PC-3 (cell line): Measurements from ENCODE around the gene ANKS6. TPM values are rescaled to one million over a fixed set of nuclear protein-coding genes. Genes with fewer than 3 reads are reported as not detected.

ENCODE experiments used
- ATAC-seq: fragments of 200-7000 bp; cut with Tn5 transposase; 2 replicates; pipeline ENCODE4 v1.9.1; 2020; ENCODE audit warnings: mild to moderate bottlenecking, moderate library complexity
- BruUV-seq: library from RNA; stranded (reverse); fragments of 400-500 nt; replicated peaks from 2 replicates; lab custom pipeline; 2021; lab: Mats Ljungman, UMichigan
- CTCF ChIA-PET: fragments of 300-600 bp; sonication (Branson Sonifier 250); formaldehyde crosslinking; loops from one replicate; lab custom pipeline; 2022; ENCODE audit warnings: antibody characterized with exemption; lab: Charles Lee
- POLR2A ChIA-PET: fragments of 300-600 bp; sonication (Branson Sonifier 250); formaldehyde crosslinking; loops from one replicate; lab custom pipeline; 2022; ENCODE audit warnings: antibody characterized with exemption; ENCODE audit not compliant: unreplicated experiment; lab: Charles Lee
- DNase-seq: peaks from one replicate; pipeline ENCODE4 v3.0.0-alpha.2; 2015
- H2AFZ ChIP-seq: fragments of 300-600 bp; sonication (generic); 2 replicates; pipeline ENCODE4 v1.6.0; 2016; ENCODE audit warnings: antibody characterized with exemption, low read length
- H3F3A ChIP-seq: fragments of 300-600 bp; sonication (generic); one replicate; pipeline ENCODE4 v1.6.0; 2017; ENCODE audit warnings: antibody characterized with exemption, low read length, control low read depth, mild to moderate bottlenecking; ENCODE audit not compliant: unreplicated experiment
- H3K27ac ChIP-seq: fragments of 300-600 bp; sonication (generic); 2 replicates; pipeline ENCODE4 v1.5.1; 2016; ENCODE audit warnings: mild to moderate bottlenecking, low read length
- H3K27me3 ChIP-seq: fragments of 300-600 bp; sonication (generic); 2 replicates; pipeline ENCODE4 v1.6.1; 2016; ENCODE audit warnings: low read length, mixed read lengths
- H3K36me3 ChIP-seq: fragments of 300-600 bp; sonication (generic); 2 replicates; pipeline ENCODE4 v1.6.1; 2016; ENCODE audit warnings: low read depth, mixed run types, low read length, mixed read lengths
- H3K4me1 ChIP-seq: fragments of 300-600 bp; sonication (generic); 2 replicates; pipeline ENCODE4 v1.5.1; 2016; ENCODE audit warnings: low read length; ENCODE audit not compliant: insufficient read depth
- H3K4me2 ChIP-seq: fragments of 300-600 bp; sonication (generic); 2 replicates; pipeline ENCODE4 v1.6.0; 2016; ENCODE audit warnings: low read length
- H3K4me3 ChIP-seq: fragments of 300-600 bp; sonication (generic); 2 replicates; pipeline ENCODE4 v1.5.1; 2016; ENCODE audit warnings: mild to moderate bottlenecking, low read length, mixed read lengths
- H3K79me2 ChIP-seq: fragments of 300-600 bp; sonication (generic); 2 replicates; pipeline ENCODE4 v1.6.1; 2017; ENCODE audit warnings: low read length, mixed read lengths
- H3K9ac ChIP-seq: fragments of 300-600 bp; sonication (generic); 2 replicates; pipeline ENCODE4 v1.6.0; 2016; ENCODE audit warnings: mild to moderate bottlenecking, low read length
- H3K9me2 ChIP-seq: fragments of 300-600 bp; sonication (generic); replicated peaks from 2 replicates; pipeline ENCODE4 v1.6.1; 2016; ENCODE audit warnings: mixed run types, low read length, mixed read lengths
- H3K9me3 ChIP-seq: fragments of 300-600 bp; sonication (generic); 2 replicates; pipeline ENCODE4 v1.6.1; 2016; ENCODE audit warnings: low read length, mixed read lengths
- H4K20me1 ChIP-seq: fragments of 300-600 bp; sonication (generic); 2 replicates; pipeline ENCODE4 v1.6.1; 2016; ENCODE audit warnings: low read length, mixed read lengths
- CTCF ChIP-seq: fragments of 300-600 bp; sonication (generic); conservative IDR thresholded peaks from 2 replicates; pipeline ENCODE4 v1.5.1; 2017; ENCODE audit warnings: antibody characterized with exemption, low read depth, mild to moderate bottlenecking, low read length
- EZH2 ChIP-seq: fragments of 300-600 bp; sonication (generic); IDR thresholded peaks from one replicate; pipeline ENCODE4 v1.6.1; 2017; ENCODE audit warnings: antibody characterized with exemption, mild to moderate bottlenecking, low read length; ENCODE audit not compliant: unreplicated experiment
- EZH2phosphoT487 ChIP-seq: fragments of 300-600 bp; sonication (generic); IDR thresholded peaks from 2 replicates; pipeline ENCODE4 v1.6.1; 2018; ENCODE audit warnings: mild to moderate bottlenecking, antibody characterized with exemption, low read length, borderline replicate concordance
- intact Hi-C: fragments of 100-400 bp; cut with micrococcal nuclease; formaldehyde crosslinking; loops from 2 replicates; pipeline ENCODE4 v1.9.0; 2023
- total RNA-seq: library from RNA; depleted of rRNA; stranded (reverse); fragments of >200 nt; gene quantifications from 2 replicates; pipeline ENCODE4 v1.2.3, GENCODE V29; 2014

ANKS6 gene
- total RNA-seq, 1 experiment from 2014 or later = 39.7 TPM

- no peak overlapping the region for H3K4me2 ChIP-seq
- no peak overlapping the region for H3K4me3 ChIP-seq
- no peaks in the 10 kb centered on the region for H3K27me3 ChIP-seq
- ChIA-PET POLR2A (no interaction called here), CTCF (no interaction called here)
- no peak for TF ChIP-seq EZH2phosphoT487
- TF ChIP-seq CTCF = no peak
- TF ChIP-seq EZH2 = no peak
- H3K4me1 ChIP-seq = no peaks in the 10 kb centered on the region
- ATAC-seq (no peak), DNase-seq (no peak)
- no peaks in the 10 kb centered on the region for H3K9me3 ChIP-seq
- no peak overlapping the region for H2AFZ ChIP-seq
- intact Hi-C loops = no loop called here
- no peak overlapping the region for H3K9ac ChIP-seq
- H3F3A ChIP-seq = no peaks in the 10 kb centered on the region
- no peaks in the 10 kb centered on the region for H3K79me2 ChIP-seq
- no peaks in the 10 kb centered on the region; the same call in 1 of the 2 replicates for H3K36me3 ChIP-seq
- BruUV-seq = no TSS peak
- H3K9me2 ChIP-seq = no peaks in the 10 kb centered on the region
- no peaks in the 10 kb centered on the region for H4K20me1 ChIP-seq
- H3K27ac ChIP-seq = no peak overlapping the region
Measured at GRCh38 chr9:98751210-98751609, 45.1 kb downstream of the ANKS6 start.

- H2AFZ ChIP-seq = no peak overlapping the region
- H3K4me3 ChIP-seq = no peak overlapping the region
- no peaks in the 10 kb centered on the region; the same call in 1 of the 2 replicates for H3K36me3 ChIP-seq
- H3K9me3 ChIP-seq = no peaks in the 10 kb centered on the region
- DNase-seq (no peak), ATAC-seq (no peak)
- H3K9ac ChIP-seq = no peak overlapping the region
- POLR2A ChIA-PET = no interaction called here
- no peaks in the 10 kb centered on the region for H3K9me2 ChIP-seq
- H3K4me2 ChIP-seq = no peak overlapping the region
- intact Hi-C loops = no loop called here
- BruUV-seq = no TSS peak
- CTCF ChIA-PET = no interaction called here
- H3K79me2 ChIP-seq = no peaks in the 10 kb centered on the region
- TF ChIP-seq CTCF (no peak), EZH2phosphoT487 (no peak), EZH2 (no peak)
- H3K4me1 ChIP-seq = no peaks in the 10 kb centered on the region
- no peak overlapping the region for H3K27ac ChIP-seq
- no peaks in the 10 kb centered on the region for H4K20me1 ChIP-seq
- H3K27me3 ChIP-seq = no peaks in the 10 kb centered on the region
- no peaks in the 10 kb centered on the region for H3F3A ChIP-seq
Measured at GRCh38 chr9:98750364-98751060, 45.8 kb downstream of the ANKS6 start.

GRCh38 chr9:98747476-98747875 is 48.9 kb downstream of the ANKS6 start:
- H3K4me3 ChIP-seq = no peak overlapping the region
- peaks cover 13% of the 10 kb centered on the region for H3K4me1 ChIP-seq
- no peaks in the 10 kb centered on the region for H3F3A ChIP-seq
- H3K9ac ChIP-seq = no peak overlapping the region
- no peaks in the 10 kb centered on the region for H3K27me3 ChIP-seq
- no peak overlapping the region for H3K4me2 ChIP-seq
- BruUV-seq = no TSS peak
- H3K9me3 ChIP-seq = no peaks in the 10 kb centered on the region
- CTCF ChIA-PET = no interaction called here
- H3K79me2 ChIP-seq = no peaks in the 10 kb centered on the region
- TF ChIP-seq EZH2 = no peak
- no peak for TF ChIP-seq CTCF
- TF ChIP-seq EZH2phosphoT487 = no peak
- H4K20me1 ChIP-seq = no peaks in the 10 kb centered on the region
- no peaks in the 10 kb centered on the region for H3K36me3 ChIP-seq
- POLR2A ChIA-PET = no interaction called here
- ATAC-seq (no peak), DNase-seq (no peak)
- no peaks in the 10 kb centered on the region for H3K9me2 ChIP-seq
- no peak overlapping the region for H3K27ac ChIP-seq
- no peak overlapping the region for H2AFZ ChIP-seq
- intact Hi-C loops = no loop called here
